Tibial nerve (tissue), 4 donors: Measurements from ENCODE around the gene ZNF552.
A peak's percentile ranks its signal among the peaks of the same experiment; 100 is the strongest.

Experiments used
- EP300 ChIP-seq, 2 donors: sonication (generic); formaldehyde crosslinking; IDR thresholded peaks; one replicate each; pipeline ENCODE4 v1.6.1; 2017; ENCODE audit warnings: antibody characterized with exemption in 2 of 2, mild to moderate bottlenecking in 1 of 2
- POLR2A ChIP-seq, 2 donors: fragments of 450-650 bp; IDR thresholded peaks; one replicate each; pipeline ENCODE4 v1.6.1; 2017; ENCODE audit warnings: antibody characterized with exemption in 2 of 2, mild to moderate bottlenecking in 2 of 2, moderate library complexity in 2 of 2
- TF ChIP-seq, protein P1 (sequence below), 5 experiments: fragments of 200-600 bp in 3 of 5; fragments of 450-650 bp in 2 of 5; sonication (generic) in 3 of 5; IDR thresholded peaks; one replicate each; pipeline ENCODE4 v1.5.1; 2016 to 2019; ENCODE audit warnings: antibody characterized with exemption in 5 of 5, mild to moderate bottlenecking in 3 of 5, moderate library complexity in 2 of 5

DNA sequence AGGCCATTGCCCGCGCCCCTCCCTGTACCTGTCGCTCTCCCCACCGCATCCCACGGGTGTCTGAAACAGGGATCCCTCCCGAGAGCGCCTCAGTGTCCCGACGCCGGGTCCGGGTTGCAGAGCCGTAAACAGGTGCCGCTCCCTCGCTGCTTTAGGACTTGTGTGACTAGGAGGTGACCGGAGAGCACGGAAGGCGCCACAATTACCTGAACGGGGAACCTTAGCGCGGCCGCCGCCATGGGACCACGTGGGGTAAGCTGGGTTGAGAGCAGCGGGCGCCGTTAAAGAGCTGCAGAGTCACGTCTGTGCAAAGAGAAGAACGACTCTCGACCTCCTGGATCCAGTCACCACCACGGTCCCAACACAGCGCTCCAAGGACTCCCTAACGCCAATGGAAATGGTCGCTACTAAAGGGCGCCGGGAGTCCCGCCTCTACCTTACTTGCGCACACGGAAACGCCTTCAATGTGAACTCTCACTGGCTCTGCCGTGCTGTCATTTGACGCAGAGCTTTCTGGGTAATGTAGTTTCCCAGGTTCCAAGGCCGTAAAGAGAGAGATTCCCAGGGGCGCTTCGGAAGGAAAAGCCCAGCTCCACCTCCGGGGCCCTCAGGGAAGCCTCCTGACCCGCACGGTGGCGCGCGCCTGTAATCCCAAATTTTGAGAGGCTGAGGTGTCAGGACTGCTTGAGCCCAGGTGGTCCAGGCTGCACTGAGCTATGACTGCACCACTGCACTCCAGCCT lies at the start of gene ZNF552:
- TF ChIP-seq, protein P1, sequence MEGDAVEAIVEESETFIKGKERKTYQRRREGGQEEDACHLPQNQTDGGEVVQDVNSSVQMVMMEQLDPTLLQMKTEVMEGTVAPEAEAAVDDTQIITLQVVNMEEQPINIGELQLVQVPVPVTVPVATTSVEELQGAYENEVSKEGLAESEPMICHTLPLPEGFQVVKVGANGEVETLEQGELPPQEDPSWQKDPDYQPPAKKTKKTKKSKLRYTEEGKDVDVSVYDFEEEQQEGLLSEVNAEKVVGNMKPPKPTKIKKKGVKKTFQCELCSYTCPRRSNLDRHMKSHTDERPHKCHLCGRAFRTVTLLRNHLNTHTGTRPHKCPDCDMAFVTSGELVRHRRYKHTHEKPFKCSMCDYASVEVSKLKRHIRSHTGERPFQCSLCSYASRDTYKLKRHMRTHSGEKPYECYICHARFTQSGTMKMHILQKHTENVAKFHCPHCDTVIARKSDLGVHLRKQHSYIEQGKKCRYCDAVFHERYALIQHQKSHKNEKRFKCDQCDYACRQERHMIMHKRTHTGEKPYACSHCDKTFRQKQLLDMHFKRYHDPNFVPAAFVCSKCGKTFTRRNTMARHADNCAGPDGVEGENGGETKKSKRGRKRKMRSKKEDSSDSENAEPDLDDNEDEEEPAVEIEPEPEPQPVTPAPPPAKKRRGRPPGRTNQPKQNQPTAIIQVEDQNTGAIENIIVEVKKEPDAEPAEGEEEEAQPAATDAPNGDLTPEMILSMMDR (IDR thresholded peaks at IDR 0.05): no peak
- TF ChIP-seq POLR2A (IDR thresholded peaks at IDR 0.05) (peak; percentile 41 to 66), EP300 (IDR thresholded peaks at IDR 0.05) (peak; percentile 39 to 78)
